Keratinocyte (primary cell): ENCODE data around the gene PLPP1. TPM values are rescaled to one million over a fixed set of nuclear protein-coding genes. Genes with fewer than 3 reads are reported as not detected.

Experiments
- DNase-seq: peaks from one replicate; pipeline ENCODE4 v3.0.0-alpha.2; 2011; ENCODE audit warnings: low read depth, missing footprints, low spot score
- FAIRE-seq: peaks from 2 replicates; lab custom pipeline; 2011; peaks lifted over from hg19 to GRCh38; lab: Jason Lieb, UNC
- H2AFZ ChIP-seq: 2 replicates; pipeline ENCODE4 v1.6.0; 2012; ENCODE audit warnings: low read length, control low read depth, inconsistent platforms; ENCODE audit not compliant: control insufficient read depth
- H3K27ac ChIP-seq: 2 replicates; pipeline ENCODE4 v1.5.1; 2011; ENCODE audit warnings: low read length; ENCODE audit not compliant: control insufficient read depth, insufficient read depth
- H3K27me3 ChIP-seq: 3 replicates; pipeline ENCODE4 v1.6.0; 2011; ENCODE audit warnings: low read length; ENCODE audit not compliant: control insufficient read depth, insufficient read depth; ENCODE audit errors: extremely low read depth
- H3K36me3 ChIP-seq, 2 experiments: 2 replicates in 1 of 2; 3 replicates in 1 of 2; pipeline ENCODE4 v1.5.1; 2011; ENCODE audit warnings: low read length in 2 of 2, mild to moderate bottlenecking in 1 of 2; ENCODE audit not compliant: control insufficient read depth in 2 of 2, insufficient read depth in 2 of 2; ENCODE audit errors: extremely low read depth in 1 of 2
- H3K4me1 ChIP-seq: 3 replicates; pipeline ENCODE4 v1.5.1; 2011; ENCODE audit warnings: low read length; ENCODE audit not compliant: control insufficient read depth, insufficient read depth; ENCODE audit errors: extremely low read depth
- H3K4me2 ChIP-seq: 3 replicates; pipeline ENCODE4 v1.6.0; 2011; ENCODE audit warnings: low read depth, low read length; ENCODE audit not compliant: control insufficient read depth, insufficient read depth; ENCODE audit errors: extremely low read depth
- H3K4me3 ChIP-seq, 3 experiments: fragments of 200-600 bp in 1 of 3; sonication (generic) in 1 of 3; 2 replicates in 2 of 3; 3 replicates in 1 of 3; pipeline ENCODE4 v1.5.1; 2011 to 2016; ENCODE audit warnings: low read length in 3 of 3, mild to moderate bottlenecking in 3 of 3, control low read depth in 2 of 3, inconsistent platforms in 1 of 3, low read depth in 1 of 3, mixed read lengths in 1 of 3, mixed run types in 1 of 3, moderate library complexity in 1 of 3; ENCODE audit not compliant: control insufficient read depth in 2 of 3, insufficient read depth in 2 of 3; ENCODE audit errors: extremely low read depth in 1 of 3
- H3K79me2 ChIP-seq: 2 replicates; pipeline ENCODE4 v1.6.0; 2012; ENCODE audit warnings: low read length; ENCODE audit not compliant: control insufficient read depth, insufficient read depth
- H3K9ac ChIP-seq: 3 replicates; pipeline ENCODE4 v1.6.0; 2011; ENCODE audit warnings: low read length; ENCODE audit not compliant: control insufficient read depth, insufficient read depth; ENCODE audit errors: extremely low read depth
- H3K9me1 ChIP-seq: 3 replicates; pipeline ENCODE4 v1.6.0; 2011; ENCODE audit warnings: low read length; ENCODE audit not compliant: control insufficient read depth, insufficient read depth; ENCODE audit errors: extremely low read depth
- H3K9me3 ChIP-seq: 2 replicates; pipeline ENCODE4 v1.5.1; 2012; ENCODE audit warnings: low read depth, low read length; ENCODE audit not compliant: control insufficient read depth
- H4K20me1 ChIP-seq: 3 replicates; pipeline ENCODE4 v1.6.0; 2011; ENCODE audit warnings: low read length; ENCODE audit not compliant: control insufficient read depth, insufficient read depth; ENCODE audit errors: extremely low read depth
- CTCF ChIP-seq, 3 experiments: IDR thresholded peaks in 1 of 3; conservative IDR thresholded peaks in 1 of 3; optimal IDR thresholded peaks in 1 of 3; 2 replicates in 2 of 3; 3 replicates in 1 of 3; pipeline versions ENCODE3 to v1.5.1; 2011; ENCODE audit warnings: low read length in 3 of 3, mild to moderate bottlenecking in 3 of 3, moderate library complexity in 2 of 3, control low read depth in 1 of 3, inconsistent platforms in 1 of 3; ENCODE audit not compliant: insufficient read depth in 2 of 3; ENCODE audit errors: extremely low read depth in 1 of 3
- EZH2 ChIP-seq: IDR thresholded peaks from one replicate; pipeline ENCODE4 v1.6.1; 2012; ENCODE audit warnings: inconsistent platforms, mild to moderate bottlenecking, low read length, moderate library complexity
- dilution Hi-C: fragments of 300-500 bp; cut with MboI; formaldehyde crosslinking; loops from one replicate; pipeline ENCODE4 v1.7.0; 2020; ENCODE audit warnings: low sequenced_read_pairs; ENCODE audit not compliant: extremely low pct_ligation_motif_present
- polyA plus RNA-seq, 5 experiments: library from polyadenylated mRNA; depleted of rRNA in 3 of 5; stranded (reverse) in 3 of 5; stranded (forward) in 1 of 5; unstranded in 1 of 5; fragments of >200 nt; gene quantifications; 1 replicate in 1 of 5; 2 replicates in 3 of 5; 3 replicates in 1 of 5; pipeline versions ENCODE4 v1.2.1 to v1.2.3, GENCODE V29; 2011 to 2012; ENCODE audit warnings: missing spikeins in 2 of 5, low read depth in 1 of 5, low replicate concordance in 1 of 5

The PLPP1 gene
- polyA plus RNA-seq, 1 donor (not counting 4 experiments of a cell fraction or from before 2014, with no cell fraction given), result 13.2 TPM

- dilution Hi-C loops, result no loop called here
- FAIRE-seq (no peak), DNase-seq (no peak)
- Histone ChIP-seq H3K9me3 (no peaks in the 10 kb centered on the region), H3K27ac (no peak overlapping the region), H3K36me3 (peaks cover 4 to 6% of the 10 kb centered on the region in 2 experiments), H3K9me1 (no peaks in the 10 kb centered on the region), H3K9ac (no peak overlapping the region), H3K79me2 (peaks cover 2% of the 10 kb centered on the region), H3K4me1 (no peaks in the 10 kb centered on the region), H2AFZ (no peak overlapping the region), H3K27me3 (no peaks in the 10 kb centered on the region), H3K4me2 (no peak overlapping the region), H4K20me1 (no peaks in the 10 kb centered on the region), H3K4me3 (no peak overlapping the region)
- TF ChIP-seq CTCF (optimal IDR thresholded peaks at IDR 0.05 in 1 of 3, IDR thresholded peaks at IDR 0.05 in 1 of 3, conservative IDR thresholded peaks at IDR 0.05 in 1 of 3; ENCODE audit: extremely low read depth in 1 of 3, insufficient read depth in 2 of 3, low read length in 3 of 3) (no peak), EZH2 (no peak)
Measured at GRCh38 chr5:55385846-55386245, 148.9 kb downstream of the PLPP1 start.

- Histone ChIP-seq H3K9ac (no peak overlapping the region), H4K20me1 (no peaks in the 10 kb centered on the region), H2AFZ (no peak overlapping the region), H3K27ac (no peak overlapping the region), H3K4me2 (no peak overlapping the region), H3K4me1 (no peaks in the 10 kb centered on the region), H3K9me1 (no peaks in the 10 kb centered on the region), H3K79me2 (peaks cover 5% of the 10 kb centered on the region), H3K9me3 (no peaks in the 10 kb centered on the region), H3K4me3 (no peak overlapping the region), H3K36me3 (peaks cover 4 to 6% of the 10 kb centered on the region in 2 experiments), H3K27me3 (no peaks in the 10 kb centered on the region)
- DNase-seq (no peak), FAIRE-seq (no peak)
- TF ChIP-seq EZH2, result no peak
- no peak for TF ChIP-seq CTCF (optimal IDR thresholded peaks at IDR 0.05 in 1 of 3, IDR thresholded peaks at IDR 0.05 in 1 of 3, conservative IDR thresholded peaks at IDR 0.05 in 1 of 3; ENCODE audit: extremely low read depth in 1 of 3, insufficient read depth in 2 of 3, low read length in 3 of 3)
- dilution Hi-C loops, result no loop called here
Measured at GRCh38 chr5:55385227-55385626, 149.5 kb downstream of the PLPP1 start.
